Esophagus squamous epithelium (tissue), 4 donors: ENCODE measurements around the gene CFAP20DC.

Source experiments
- CTCF ChIP-seq, 6 experiments: fragments of 450-650 bp in 4 of 6; fragments of 200-600 bp in 2 of 6; sonication (generic) in 2 of 6; IDR thresholded peaks; one replicate each; pipeline ENCODE4 v1.5.1; 2016 to 2019; ENCODE audit warnings: antibody characterized with exemption in 6 of 6, mild to moderate bottlenecking in 4 of 6, moderate library complexity in 4 of 6
- POLR2A ChIP-seq, 4 donors: fragments of 450-650 bp; IDR thresholded peaks; one replicate each; pipeline ENCODE4 v1.6.1; 2017; ENCODE audit warnings: antibody characterized with exemption in 4 of 4, mild to moderate bottlenecking in 4 of 4, moderate library complexity in 3 of 4

- TF ChIP-seq POLR2A (IDR thresholded peaks at IDR 0.05): no peak
- no peak for TF ChIP-seq CTCF (IDR thresholded peaks at IDR 0.05)
Measured at GRCh38 chr3:58793938-58794337, 255.9 kb downstream of the CFAP20DC start.
